Karpas-422 (cell line): ENCODE data around the gene KCNAB1. TPM values are rescaled to one million over a fixed set of nuclear protein-coding genes. Genes with fewer than 3 reads are reported as not detected.
A peak's percentile ranks its signal among the peaks of the same experiment; 100 is the strongest.

Experiments
- DNase-seq: peaks from one replicate; pipeline ENCODE4 v3.0.0-alpha.2; 2015
- H2AFZ ChIP-seq: fragments of 200-600 bp; sonication (generic); 2 replicates; pipeline ENCODE4 v1.6.1; 2014; ENCODE audit warnings: antibody characterized with exemption, low read length, mixed read lengths
- H3K27ac ChIP-seq: fragments of 200-600 bp; sonication (generic); 2 replicates; pipeline ENCODE4 v1.5.1; 2014; ENCODE audit warnings: mild to moderate bottlenecking, low read length, moderate library complexity
- H3K27me3 ChIP-seq: fragments of 200-600 bp; sonication (generic); 2 replicates; pipeline ENCODE4 v1.6.1; 2014; ENCODE audit warnings: low read length, mixed read lengths
- H3K36me3 ChIP-seq: fragments of 200-600 bp; sonication (generic); 2 replicates; pipeline ENCODE4 v1.6.1; 2014; ENCODE audit warnings: low read length, mixed read lengths; ENCODE audit not compliant: insufficient read depth
- H3K4me1 ChIP-seq: fragments of 200-600 bp; sonication (generic); 2 replicates; pipeline ENCODE4 v1.6.1; 2014; ENCODE audit warnings: mild to moderate bottlenecking, low read length, mixed read lengths
- H3K4me2 ChIP-seq: fragments of 200-600 bp; sonication (generic); 2 replicates; pipeline ENCODE4 v1.6.1; 2014; ENCODE audit warnings: low read length, low read depth, mild to moderate bottlenecking; ENCODE audit not compliant: poor library complexity, severe bottlenecking
- H3K4me3 ChIP-seq: fragments of 200-600 bp; sonication (generic); 2 replicates; pipeline ENCODE4 v1.5.1; 2014; ENCODE audit warnings: mild to moderate bottlenecking, antibody characterized with exemption, low read length, mixed read lengths
- H3K79me2 ChIP-seq: fragments of 200-600 bp; sonication (generic); 2 replicates; pipeline ENCODE4 v1.6.1; 2014; ENCODE audit warnings: mild to moderate bottlenecking, low read length, mixed read lengths
- H3K9ac ChIP-seq: fragments of 200-600 bp; sonication (generic); 2 replicates; pipeline ENCODE4 v1.6.0; 2014; ENCODE audit warnings: low read length
- H3K9me2 ChIP-seq: fragments of 200-600 bp; sonication (generic), shearing (Covaris generic); replicated peaks from 2 replicates; pipeline ENCODE4 v1.6.0; 2014; ENCODE audit warnings: mild to moderate bottlenecking, low read length, moderate library complexity; ENCODE audit not compliant: insufficient read depth
- H3K9me3 ChIP-seq: fragments of 300-700, 200-600 bp; sonication (generic); 2 replicates; pipeline ENCODE4 v1.6.1; 2014; ENCODE audit warnings: low read length, mixed read lengths
- H4K20me1 ChIP-seq: fragments of 200-600 bp; sonication (generic); 2 replicates; pipeline ENCODE4 v1.6.1; 2014; ENCODE audit warnings: mild to moderate bottlenecking, antibody characterized with exemption, low read length, low read depth; ENCODE audit not compliant: insufficient read depth
- total RNA-seq: library from RNA; depleted of rRNA; stranded (reverse); fragments of >200 nt; shearing (Covaris generic); gene quantifications from 2 replicates; pipeline ENCODE4 v1.2.3, GENCODE V29; 2014; ENCODE audit warnings: low replicate concordance

KCNAB1 gene
- total RNA-seq, 1 experiment from 2014 or later: not detected

- H3K4me2 ChIP-seq: no peak overlapping the region
- no peaks in the 10 kb centered on the region for H3K9me2 ChIP-seq
- no peak overlapping the region for H3K4me3 ChIP-seq
- no peaks in the 10 kb centered on the region for H4K20me1 ChIP-seq
- no peaks in the 10 kb centered on the region for H3K4me1 ChIP-seq
- H3K27me3 ChIP-seq: no peaks in the 10 kb centered on the region
- no peak overlapping the region for H3K9ac ChIP-seq
- H3K9me3 ChIP-seq: no peaks in the 10 kb centered on the region
- DNase-seq: no peak
- H3K79me2 ChIP-seq: no peaks in the 10 kb centered on the region
- H2AFZ ChIP-seq: no peak overlapping the region
- no peak overlapping the region for H3K27ac ChIP-seq
- no peaks in the 10 kb centered on the region for H3K36me3 ChIP-seq
These were observed 293.0 kb downstream of the KCNAB1 start for GRCh38 chr3:156413293-156413892.

GRCh38 chr3:156416846-156417558 is 296.6 kb downstream of the KCNAB1 start:
- Histone ChIP-seq H3K36me3 (no peaks in the 10 kb centered on the region), H3K4me2 (no peak overlapping the region), H3K4me1 (no peaks in the 10 kb centered on the region), H4K20me1 (no peaks in the 10 kb centered on the region), H3K9me3 (no peaks in the 10 kb centered on the region), H2AFZ (no peak overlapping the region), H3K9ac (no peak overlapping the region), H3K27me3 (no peaks in the 10 kb centered on the region), H3K4me3 (no peak overlapping the region), H3K9me2 (no peaks in the 10 kb centered on the region), H3K27ac (no peak overlapping the region), H3K79me2 (no peaks in the 10 kb centered on the region)
- no peak for DNase-seq

- no peak overlapping the region for H3K4me3 ChIP-seq
- H2AFZ ChIP-seq: no peak overlapping the region
- no peaks in the 10 kb centered on the region for H3K9me3 ChIP-seq
- H3K9me2 ChIP-seq: no peaks in the 10 kb centered on the region
- H3K4me2 ChIP-seq: no peak overlapping the region
- H3K4me1 ChIP-seq: no peaks in the 10 kb centered on the region
- no peaks in the 10 kb centered on the region for H3K27me3 ChIP-seq
- H3K79me2 ChIP-seq: no peaks in the 10 kb centered on the region
- H3K9ac ChIP-seq: no peak overlapping the region
- no peaks in the 10 kb centered on the region for H3K36me3 ChIP-seq
- no peaks in the 10 kb centered on the region for H4K20me1 ChIP-seq
- H3K27ac ChIP-seq: no peak overlapping the region
- no peak for DNase-seq
These were observed 297.3 kb downstream of the KCNAB1 start for GRCh38 chr3:156417559-156418132.

GRCh38 chr3:156418428-156418827 is 298.1 kb downstream of the KCNAB1 start:
- Histone ChIP-seq H3K27me3 (no peaks in the 10 kb centered on the region), H4K20me1 (no peaks in the 10 kb centered on the region), H3K79me2 (no peaks in the 10 kb centered on the region), H3K27ac (no peak overlapping the region), H3K4me2 (no peak overlapping the region), H3K4me3 (no peak overlapping the region), H2AFZ (no peak overlapping the region), H3K9me3 (no peaks in the 10 kb centered on the region), H3K9ac (no peak overlapping the region), H3K36me3 (no peaks in the 10 kb centered on the region), H3K9me2 (no peaks in the 10 kb centered on the region), H3K4me1 (no peaks in the 10 kb centered on the region)
- DNase-seq: no peak

- no peak overlapping the region for H3K9ac ChIP-seq
- no peak overlapping the region for H3K4me2 ChIP-seq
- H4K20me1 ChIP-seq: no peaks in the 10 kb centered on the region
- peaks cover 17% of the 10 kb centered on the region for H3K4me1 ChIP-seq
- no peak overlapping the region for H3K4me3 ChIP-seq
- H2AFZ ChIP-seq: no peak overlapping the region
- no peaks in the 10 kb centered on the region for H3K79me2 ChIP-seq
- no peaks in the 10 kb centered on the region for H3K27me3 ChIP-seq
- no peaks in the 10 kb centered on the region for H3K9me3 ChIP-seq
- no peak overlapping the region for H3K27ac ChIP-seq
- no peak for DNase-seq
- no peaks in the 10 kb centered on the region for H3K36me3 ChIP-seq
- H3K9me2 ChIP-seq: no peaks in the 10 kb centered on the region
These were observed 301.2 kb downstream of the KCNAB1 start for GRCh38 chr3:156421534-156421933.

GRCh38 chr3:156424758-156425157 is 304.4 kb downstream of the KCNAB1 start:
- peaks cover 17% of the 10 kb centered on the region for H3K4me1 ChIP-seq
- H3K9me3 ChIP-seq: no peaks in the 10 kb centered on the region
- H3K79me2 ChIP-seq: no peaks in the 10 kb centered on the region
- no peak overlapping the region for H2AFZ ChIP-seq
- peak; percentile 43 for DNase-seq
- no peaks in the 10 kb centered on the region for H3K36me3 ChIP-seq
- no peak overlapping the region for H3K27ac ChIP-seq
- H4K20me1 ChIP-seq: no peaks in the 10 kb centered on the region
- H3K4me3 ChIP-seq: no peak overlapping the region
- H3K4me2 ChIP-seq: no peak overlapping the region
- no peaks in the 10 kb centered on the region for H3K9me2 ChIP-seq
- H3K27me3 ChIP-seq: no peaks in the 10 kb centered on the region
- H3K9ac ChIP-seq: no peak overlapping the region

- Histone ChIP-seq H3K4me2 (no peak overlapping the region), H3K9me3 (no peaks in the 10 kb centered on the region), H3K36me3 (no peaks in the 10 kb centered on the region), H4K20me1 (no peaks in the 10 kb centered on the region), H3K79me2 (no peaks in the 10 kb centered on the region), H3K4me3 (no peak overlapping the region), H3K9ac (no peak overlapping the region), H3K9me2 (no peaks in the 10 kb centered on the region), H3K4me1 (peaks cover 17% of the 10 kb centered on the region), H3K27ac (no peak overlapping the region), H3K27me3 (no peaks in the 10 kb centered on the region), H2AFZ (no peak overlapping the region)
- no peak for DNase-seq
These were observed 305.3 kb downstream of the KCNAB1 start for GRCh38 chr3:156425651-156426050.

GRCh38 chr3:156429125-156429524 is 308.7 kb downstream of the KCNAB1 start:
- Histone ChIP-seq H3K4me3 (no peak overlapping the region), H3K36me3 (no peaks in the 10 kb centered on the region), H3K9ac (no peak overlapping the region), H3K4me2 (no peak overlapping the region), H4K20me1 (no peaks in the 10 kb centered on the region), H2AFZ (no peak overlapping the region), H3K4me1 (peaks cover 22% of the 10 kb centered on the region), H3K9me2 (no peaks in the 10 kb centered on the region), H3K27ac (no peak overlapping the region), H3K9me3 (no peaks in the 10 kb centered on the region), H3K27me3 (no peaks in the 10 kb centered on the region), H3K79me2 (no peaks in the 10 kb centered on the region)
- DNase-seq: no peak
